Nephron progenitor cell (in vitro differentiated cells): ENCODE data around the gene TMBIM6.
"Not testable (repeated sequence)": the region's sequence is repeated elsewhere in the genome, so short reads cannot be mapped to it uniquely, and the experiment has no call there.

Experiments
- DNase-seq: peaks from one replicate; pipeline ENCODE4 v3.0.0; 2021
- H3K27ac Mint-ChIP-seq: 2 replicates; pipeline ENCODE4 v1.8.0; 2021; ENCODE audit warnings: mild to moderate bottlenecking, moderate library complexity, mixed read lengths
- H3K27me3 Mint-ChIP-seq: 2 replicates; pipeline ENCODE4 v1.8.0; 2021; ENCODE audit warnings: mild to moderate bottlenecking, low read depth, mixed read lengths; ENCODE audit not compliant: poor library complexity
- H3K36me3 Mint-ChIP-seq: 2 replicates; pipeline ENCODE4 v1.8.0; 2021; ENCODE audit warnings: low read depth, mixed read lengths
- H3K4me1 Mint-ChIP-seq: 2 replicates; pipeline ENCODE4 v1.8.0; 2021; ENCODE audit warnings: mixed read lengths
- H3K4me3 Mint-ChIP-seq: 2 replicates; pipeline ENCODE4 v1.8.0; 2021; ENCODE audit warnings: mild to moderate bottlenecking, moderate library complexity, mixed read lengths
- H3K9me3 Mint-ChIP-seq: 2 replicates; pipeline ENCODE4 v1.8.0; 2021; ENCODE audit warnings: mild to moderate bottlenecking, moderate library complexity, mixed read lengths
- CTCF ChIP-seq: fragments of 200-600 bp; sonication (generic); IDR thresholded peaks from 2 replicates; pipeline ENCODE4 v1.5.0; 2021; ENCODE audit warnings: antibody characterized with exemption

Gene TMBIM6

GRCh38 chr12:49720214-49720613, 21.1 kb upstream of the TMBIM6 start:
- Mint-ChIP-seq H3K36me3 (no peaks in the 10 kb centered on the region), H3K4me3 (no peak overlapping the region), H3K27ac (no peak overlapping the region), H3K9me3 (peaks cover 11% of the 10 kb centered on the region), H3K27me3 (peaks cover 72% of the 10 kb centered on the region), H3K4me1 (no peaks in the 10 kb centered on the region)
- no peak for TF ChIP-seq CTCF
- DNase-seq = no peak

GRCh38 chr12:49721355-49721754, 20.0 kb upstream of the TMBIM6 start:
- H3K36me3 Mint-ChIP-seq, H3K9me3 Mint-ChIP-seq, DNase-seq, H3K4me3 Mint-ChIP-seq, H3K27ac Mint-ChIP-seq, H3K4me1 Mint-ChIP-seq: not testable (repeated sequence)
- H3K27me3 Mint-ChIP-seq = peaks cover 69% of the 10 kb centered on the region

- no peak for TF ChIP-seq CTCF
- Mint-ChIP-seq H3K4me3 (no peak overlapping the region), H3K9me3 (no peaks in the 10 kb centered on the region), H3K27me3 (peaks cover 50% of the 10 kb centered on the region), H3K4me1 (no peaks in the 10 kb centered on the region), H3K27ac (no peak overlapping the region), H3K36me3 (no peaks in the 10 kb centered on the region)
- DNase-seq = no peak
Observed at GRCh38 chr12:49728446-49728845, 12.9 kb upstream of the TMBIM6 start.

- no peaks in the 10 kb centered on the region for H3K4me1 Mint-ChIP-seq
- H3K4me3 Mint-ChIP-seq = no peak overlapping the region
- no peak for TF ChIP-seq CTCF
- H3K27me3 Mint-ChIP-seq = peaks cover 43% of the 10 kb centered on the region
- H3K36me3 Mint-ChIP-seq = peaks cover 3% of the 10 kb centered on the region
- H3K9me3 Mint-ChIP-seq = peaks cover 12% of the 10 kb centered on the region
- no peak overlapping the region for H3K27ac Mint-ChIP-seq
- DNase-seq = no peak
Observed at GRCh38 chr12:49730050-49730449, 11.3 kb upstream of the TMBIM6 start.

GRCh38 chr12:49730568-49731101, 10.7 kb upstream of the TMBIM6 start:
- H3K36me3 Mint-ChIP-seq = peaks cover 7% of the 10 kb centered on the region
- TF ChIP-seq CTCF = no peak
- H3K9me3 Mint-ChIP-seq = peaks cover 18% of the 10 kb centered on the region
- H3K4me3 Mint-ChIP-seq = no peak overlapping the region
- H3K4me1 Mint-ChIP-seq = no peaks in the 10 kb centered on the region
- peaks cover 40% of the 10 kb centered on the region for H3K27me3 Mint-ChIP-seq
- no peak for DNase-seq
- no peak overlapping the region for H3K27ac Mint-ChIP-seq

- no peak overlapping the region for H3K27ac Mint-ChIP-seq
- TF ChIP-seq CTCF = no peak
- H3K9me3 Mint-ChIP-seq = peaks cover 18% of the 10 kb centered on the region
- H3K4me3 Mint-ChIP-seq = no peak overlapping the region
- H3K4me1 Mint-ChIP-seq = no peaks in the 10 kb centered on the region
- H3K36me3 Mint-ChIP-seq = peaks cover 7% of the 10 kb centered on the region
- no peak for DNase-seq
- peaks cover 27% of the 10 kb centered on the region for H3K27me3 Mint-ChIP-seq
Observed at GRCh38 chr12:49733219-49734017, 7.9 kb upstream of the TMBIM6 start.

- H3K36me3 Mint-ChIP-seq, H3K4me1 Mint-ChIP-seq, H3K4me3 Mint-ChIP-seq, H3K27ac Mint-ChIP-seq, DNase-seq: not testable (repeated sequence)
- Mint-ChIP-seq H3K9me3 (peaks cover 18% of the 10 kb centered on the region), H3K27me3 (peaks cover 32% of the 10 kb centered on the region)
Observed at GRCh38 chr12:49734900-49735299, 6.5 kb upstream of the TMBIM6 start.

- Mint-ChIP-seq H3K36me3 (peaks cover 13% of the 10 kb centered on the region), H3K4me1 (peaks cover 27% of the 10 kb centered on the region), H3K9me3 (peaks cover 18% of the 10 kb centered on the region), H3K27me3 (peaks cover 26% of the 10 kb centered on the region)
- not testable (repeated sequence) for DNase-seq, H3K27ac Mint-ChIP-seq, H3K4me3 Mint-ChIP-seq
Observed at GRCh38 chr12:49738721-49739120, 2.6 kb upstream of the TMBIM6 start.

GRCh38 chr12:49740277-49740676, 1.1 kb upstream of the TMBIM6 start:
- H3K27ac Mint-ChIP-seq, H3K4me3 Mint-ChIP-seq, H3K9me3 Mint-ChIP-seq, DNase-seq: not testable (repeated sequence)
- H3K36me3 Mint-ChIP-seq = peaks cover 19% of the 10 kb centered on the region
- peaks cover 38% of the 10 kb centered on the region for H3K4me1 Mint-ChIP-seq
- H3K27me3 Mint-ChIP-seq = peaks cover 25% of the 10 kb centered on the region
